ENCODE data around the gene PSMA5.

DNA sequence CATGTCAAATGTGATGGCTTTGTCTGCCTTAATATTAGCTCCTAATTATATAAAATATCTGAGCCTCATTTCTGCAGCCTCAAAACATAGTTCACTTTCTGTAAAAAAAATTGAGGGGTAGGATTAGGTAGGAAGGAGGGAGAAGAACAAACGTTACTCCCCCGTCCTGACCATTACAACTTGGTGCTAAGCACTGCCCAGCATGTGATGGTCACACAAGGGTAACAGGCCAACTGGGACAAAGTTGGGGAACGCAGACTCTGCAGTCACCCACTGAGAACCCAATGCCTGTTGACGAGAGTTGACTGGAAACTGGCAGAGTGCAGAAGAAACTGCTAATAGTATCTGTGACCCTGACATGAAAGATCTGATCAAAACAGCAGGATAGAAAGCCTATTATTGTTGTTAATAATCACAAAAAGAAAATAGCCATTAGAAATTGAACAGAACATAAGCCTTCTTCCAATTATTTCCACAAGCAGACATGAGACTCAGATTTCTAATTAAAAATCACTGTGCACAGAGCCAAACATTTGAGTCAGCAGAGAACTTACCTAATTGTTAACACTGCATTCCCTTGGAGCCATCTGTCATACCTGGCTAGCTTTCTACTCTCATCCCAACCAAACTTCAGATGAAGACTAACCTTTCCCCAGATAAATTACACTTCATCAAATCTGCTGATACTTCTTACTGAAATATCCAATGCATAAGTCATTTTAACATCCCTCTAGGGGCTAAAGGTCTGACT, 34.0 kb downstream of the PSMA5 start:
- TF ChIP-seq POLR2A (IDR thresholded peaks at IDR 0.05; ENCODE audit: low read depth, low read length) (no peak), TAF1 (IDR thresholded peaks at IDR 0.05; ENCODE audit: low read depth, low read length) (no peak), POLR2AphosphoS5 (IDR thresholded peaks at IDR 0.05; ENCODE audit: low read depth, low read length) (no peak), POU2F2 (IDR thresholded peaks at IDR 0.05; ENCODE audit: low read depth, low read length) (no peak), SPI1 (IDR thresholded peaks at IDR 0.05; ENCODE audit: low read depth, low read length) (no peak)

Data from GM12891 (cell line).